ENCODE measurements around the gene FAT1.

FAT1 gene

GRCh38 chr4:186647821-186648220 is 75.8 kb downstream of the FAT1 start:
- DNase-seq, result no peak

GRCh38 chr4:186644737-186645261 is 78.9 kb downstream of the FAT1 start:
- no peak for DNase-seq

- no peak for DNase-seq
Observed at GRCh38 chr4:186644311-186644638, 79.4 kb downstream of the FAT1 start.

GRCh38 chr4:186643501-186644310 is 80.0 kb downstream of the FAT1 start:
- no peak for DNase-seq

GRCh38 chr4:186642998-186643397 is 80.7 kb downstream of the FAT1 start:
- DNase-seq, result no peak

GRCh38 chr4:186642530-186642929 is 81.1 kb downstream of the FAT1 start:
- no peak for DNase-seq

GRCh38 chr4:186634591-186635128 is 89.0 kb downstream of the FAT1 start:
- DNase-seq, result no peak

GRCh38 chr4:186633844-186634243 is 89.8 kb downstream of the FAT1 start:
- DNase-seq, result no peak

GRCh38 chr4:186630128-186630527 is 93.5 kb downstream of the FAT1 start:
- DNase-seq, result no peak

- no peak for DNase-seq
Observed at GRCh38 chr4:186628058-186628711, 95.5 kb downstream of the FAT1 start.

GRCh38 chr4:186627226-186627865 is 96.3 kb downstream of the FAT1 start:
- DNase-seq, result no peak

GRCh38 chr4:186624951-186625350 is 98.7 kb downstream of the FAT1 start:
- no peak for DNase-seq

- no peak for DNase-seq
Observed at GRCh38 chr4:186623546-186623945, 100.1 kb downstream of the FAT1 start.

- no peak for DNase-seq
Observed at GRCh38 chr4:186622788-186623464, 100.7 kb downstream of the FAT1 start.

GRCh38 chr4:186621959-186622553 is 101.6 kb downstream of the FAT1 start:
- DNase-seq, result no peak

- DNase-seq, result no peak
Observed at GRCh38 chr4:186619088-186619487, 104.6 kb downstream of the FAT1 start.

- DNase-seq, result no peak
Observed at GRCh38 chr4:186617921-186618320, 105.7 kb downstream of the FAT1 start.

- no peak for DNase-seq
Observed at GRCh38 chr4:186607490-186607889, 116.2 kb downstream of the FAT1 start.

- DNase-seq, result no peak
Observed at GRCh38 chr4:186606591-186606992, 117.1 kb downstream of the FAT1 start.

GRCh38 chr4:186605261-186605865 is 118.3 kb downstream of the FAT1 start:
- DNase-seq, result no peak

GRCh38 chr4:186604124-186604807 is 119.4 kb downstream of the FAT1 start:
- DNase-seq, result no peak

GRCh38 chr4:186602978-186603377 is 120.7 kb downstream of the FAT1 start:
- no peak for DNase-seq

Data from NCI-H1694 treated with DMSO at 0.1 percent for 48 hours (cell line).